ENCODE data around the gene ARHGAP4.

- TF ChIP-seq POLR2A (IDR thresholded peaks at IDR 0.05; ENCODE audit: low read depth, low read length): no peak
- no peak for TF ChIP-seq TAF1 (IDR thresholded peaks at IDR 0.05; ENCODE audit: low read depth, low read length)
- no peak for TF ChIP-seq POLR2AphosphoS5 (IDR thresholded peaks at IDR 0.05; ENCODE audit: low read depth, low read length)
- no peak for TF ChIP-seq PAX5 (IDR thresholded peaks at IDR 0.05; ENCODE audit: insufficient read depth, low read length, severe bottlenecking)
These were observed 34.0 kb upstream of the ARHGAP4 start for GRCh38 chrX:153960077-153960476.
